ENCODE data around the gene NEURL1B. TPM values are rescaled to one million over a fixed set of nuclear protein-coding genes. Genes with fewer than 3 reads are reported as not detected.

Gene NEURL1B
- total and polyA plus RNA-seq, 10 donors: 0.26 to 2.5 (median 1.2) TPM

DNA sequence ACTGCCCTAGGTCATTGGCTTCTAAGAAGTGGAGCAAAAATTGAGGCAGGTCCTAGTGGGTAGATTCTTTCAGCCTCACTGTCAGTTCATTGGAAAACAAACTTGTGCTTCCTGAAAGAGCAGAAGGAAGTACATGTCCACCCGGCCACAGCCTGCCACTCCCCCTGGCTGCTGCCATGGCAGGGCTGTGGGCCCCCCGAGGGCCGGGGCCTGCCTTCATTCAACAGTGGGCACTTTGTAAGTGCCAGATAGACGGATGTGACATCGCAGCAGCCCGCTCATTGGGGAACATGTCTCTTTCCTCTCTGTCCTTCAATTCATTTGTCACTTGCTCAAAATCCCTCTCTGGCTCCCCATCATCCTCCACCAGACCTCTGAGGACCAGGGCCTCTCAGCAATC lies 20.6 kb upstream of the NEURL1B start:
- Histone ChIP-seq H3K36me3 (no peaks in the 10 kb centered on the region), H3K9me3 (peaks cover 0 to 3% (median 0%) of the 10 kb centered on the region in 8 donors), H3K4me3 (no peak overlapping the region), H3K27me3 (replicated peaks in 1 of 7) (no peaks in the 10 kb centered on the region), H3K4me1 (no peaks in the 10 kb centered on the region), H3K27ac (no peak overlapping the region)
- intact Hi-C loops (cut with DNase I; ENCODE audit: low total_unique reads): no loop called here
- 53 to 69% (median 68%) methylated on average over 6 of the region's 6 CpGs for WGBS, 5 donors
- DNase-seq: peak; percentile 30
- TF ChIP-seq, protein P1, sequence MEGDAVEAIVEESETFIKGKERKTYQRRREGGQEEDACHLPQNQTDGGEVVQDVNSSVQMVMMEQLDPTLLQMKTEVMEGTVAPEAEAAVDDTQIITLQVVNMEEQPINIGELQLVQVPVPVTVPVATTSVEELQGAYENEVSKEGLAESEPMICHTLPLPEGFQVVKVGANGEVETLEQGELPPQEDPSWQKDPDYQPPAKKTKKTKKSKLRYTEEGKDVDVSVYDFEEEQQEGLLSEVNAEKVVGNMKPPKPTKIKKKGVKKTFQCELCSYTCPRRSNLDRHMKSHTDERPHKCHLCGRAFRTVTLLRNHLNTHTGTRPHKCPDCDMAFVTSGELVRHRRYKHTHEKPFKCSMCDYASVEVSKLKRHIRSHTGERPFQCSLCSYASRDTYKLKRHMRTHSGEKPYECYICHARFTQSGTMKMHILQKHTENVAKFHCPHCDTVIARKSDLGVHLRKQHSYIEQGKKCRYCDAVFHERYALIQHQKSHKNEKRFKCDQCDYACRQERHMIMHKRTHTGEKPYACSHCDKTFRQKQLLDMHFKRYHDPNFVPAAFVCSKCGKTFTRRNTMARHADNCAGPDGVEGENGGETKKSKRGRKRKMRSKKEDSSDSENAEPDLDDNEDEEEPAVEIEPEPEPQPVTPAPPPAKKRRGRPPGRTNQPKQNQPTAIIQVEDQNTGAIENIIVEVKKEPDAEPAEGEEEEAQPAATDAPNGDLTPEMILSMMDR (IDR thresholded peaks at IDR 0.05 in 8 of 11, conservative IDR thresholded peaks at IDR 0.05 in 3 of 11): no peak
- TF ChIP-seq POLR2AphosphoS5 (IDR thresholded peaks at IDR 0.05) (no peak), POLR2A (IDR thresholded peaks at IDR 0.05) (no peak)

DNA sequence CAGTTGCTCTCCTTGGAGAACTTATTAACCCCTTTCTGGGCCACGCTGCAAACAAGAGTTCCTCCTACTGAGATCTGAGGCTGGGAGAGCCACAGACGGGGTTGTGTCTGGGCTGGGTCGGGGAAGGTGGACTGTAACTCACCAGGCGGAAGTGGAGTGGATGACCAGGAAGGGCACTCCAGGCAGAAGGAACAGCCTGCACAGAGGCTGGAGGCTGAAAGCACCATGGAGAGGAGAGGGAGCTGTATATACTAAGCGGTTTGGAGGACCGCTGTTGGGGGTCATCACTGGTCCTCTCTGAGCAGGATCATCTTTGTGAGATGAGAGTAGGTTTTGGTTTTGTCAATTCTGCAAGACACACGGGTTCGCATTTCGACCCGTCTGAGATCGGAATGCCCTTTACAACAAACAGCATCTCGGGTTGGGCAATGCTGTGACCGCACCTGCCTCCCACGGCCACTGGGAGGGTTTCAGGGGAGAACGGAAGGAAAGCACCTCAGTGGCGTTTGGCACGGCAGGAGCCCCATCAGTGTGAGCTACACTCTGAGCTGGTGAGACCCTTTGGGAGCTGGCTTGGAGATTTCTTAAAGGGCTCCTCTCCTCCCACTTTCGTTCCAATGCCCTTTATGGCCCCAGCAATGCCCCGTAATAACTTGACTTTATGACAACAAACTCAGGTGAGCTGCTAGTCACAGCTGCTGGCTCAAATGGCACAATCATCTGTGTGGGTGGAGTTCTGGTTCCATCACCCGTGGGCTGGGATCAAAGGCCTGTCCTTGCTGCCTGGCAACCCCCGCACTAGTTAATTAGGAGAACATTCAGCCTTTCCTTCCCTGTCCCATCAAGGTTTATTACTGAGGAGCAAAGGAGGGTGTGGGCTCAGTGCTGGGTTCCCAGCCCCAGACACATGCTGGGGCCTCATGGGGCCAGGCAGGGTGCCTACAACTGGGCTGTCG lies 18.7 kb upstream of the NEURL1B start:
- H3K27me3 ChIP-seq (replicated peaks in 1 of 7): no peaks in the 10 kb centered on the region
- 87 to 90% (median 90%) methylated on average over 22 of the region's 22 CpGs for WGBS, 5 donors
- H3K27ac ChIP-seq: no peak overlapping the region
- H3K4me1 ChIP-seq: no peaks in the 10 kb centered on the region
- intact Hi-C loops (cut with DNase I; ENCODE audit: low total_unique reads): no loop called here
- no peak overlapping the region for H3K4me3 ChIP-seq
- no peaks in the 10 kb centered on the region for H3K9me3 ChIP-seq
- DNase-seq: peak; percentile 37
- no peaks in the 10 kb centered on the region for H3K36me3 ChIP-seq
- TF ChIP-seq POLR2AphosphoS5 (IDR thresholded peaks at IDR 0.05) (no peak), POLR2A (IDR thresholded peaks at IDR 0.05) (no peak)
- TF ChIP-seq, protein P1 (IDR thresholded peaks at IDR 0.05 in 8 of 11, conservative IDR thresholded peaks at IDR 0.05 in 3 of 11): no peak

DNA sequence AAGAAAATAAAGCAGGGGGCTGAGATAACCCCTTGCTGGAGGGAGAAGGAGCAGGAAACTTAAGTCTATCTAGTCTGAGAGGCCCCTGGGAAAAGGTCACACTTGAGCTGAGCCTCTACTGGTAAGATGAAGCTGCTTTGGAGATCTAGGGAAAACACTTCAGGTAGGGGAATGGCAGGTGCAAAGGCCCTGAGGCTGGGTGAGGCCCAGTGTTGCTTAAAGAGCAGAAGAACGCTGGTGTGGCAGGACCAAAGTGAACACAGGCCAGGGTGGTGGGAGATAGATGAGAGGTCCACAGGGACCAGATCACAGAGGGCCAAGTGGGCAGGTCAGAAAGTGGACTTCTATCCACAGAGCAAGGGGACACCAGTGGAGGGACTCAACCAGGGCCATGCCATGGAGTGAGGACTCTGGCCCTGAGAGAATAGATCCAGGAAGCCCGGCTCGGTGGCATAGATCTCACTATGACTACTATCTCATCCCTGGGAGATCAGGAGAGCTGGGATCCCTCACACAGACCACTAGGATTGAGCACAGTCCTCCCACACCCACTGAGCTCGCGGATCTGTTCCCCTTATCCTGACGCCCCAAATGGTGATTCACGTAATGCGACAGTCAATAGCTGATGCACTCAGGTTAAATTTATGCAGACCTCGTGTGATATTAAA lies 17.6 kb upstream of the NEURL1B start:
- Histone ChIP-seq H3K27me3 (replicated peaks in 1 of 7) (peaks cover 0 to 4% (median 0%) of the 10 kb centered on the region in 7 donors), H3K9me3 (no peaks in the 10 kb centered on the region), H3K27ac (no peak overlapping the region), H3K4me1 (no peaks in the 10 kb centered on the region), H3K4me3 (no peak overlapping the region), H3K36me3 (no peaks in the 10 kb centered on the region)
- intact Hi-C loops (cut with DNase I; ENCODE audit: low total_unique reads): no loop called here
- peak; percentile 28 for DNase-seq
- 85 to 97% (median 92%) methylated on average over 9 of the region's 9 CpGs for WGBS, 5 donors
- TF ChIP-seq POLR2AphosphoS5 (IDR thresholded peaks at IDR 0.05) (no peak), POLR2A (IDR thresholded peaks at IDR 0.05) (no peak)
- TF ChIP-seq, protein P1 (IDR thresholded peaks at IDR 0.05 in 8 of 11, conservative IDR thresholded peaks at IDR 0.05 in 3 of 11): no peak

Data from spleen (tissue), 11 donors.